SW480 (cell line): Measurements from ENCODE around the gene DLGAP5.

Experiments
- DNase-seq: peaks from one replicate; pipeline ENCODE4 v3.0.0-alpha.2; 2016; ENCODE audit warnings: low spot score

DLGAP5 gene, protein sequence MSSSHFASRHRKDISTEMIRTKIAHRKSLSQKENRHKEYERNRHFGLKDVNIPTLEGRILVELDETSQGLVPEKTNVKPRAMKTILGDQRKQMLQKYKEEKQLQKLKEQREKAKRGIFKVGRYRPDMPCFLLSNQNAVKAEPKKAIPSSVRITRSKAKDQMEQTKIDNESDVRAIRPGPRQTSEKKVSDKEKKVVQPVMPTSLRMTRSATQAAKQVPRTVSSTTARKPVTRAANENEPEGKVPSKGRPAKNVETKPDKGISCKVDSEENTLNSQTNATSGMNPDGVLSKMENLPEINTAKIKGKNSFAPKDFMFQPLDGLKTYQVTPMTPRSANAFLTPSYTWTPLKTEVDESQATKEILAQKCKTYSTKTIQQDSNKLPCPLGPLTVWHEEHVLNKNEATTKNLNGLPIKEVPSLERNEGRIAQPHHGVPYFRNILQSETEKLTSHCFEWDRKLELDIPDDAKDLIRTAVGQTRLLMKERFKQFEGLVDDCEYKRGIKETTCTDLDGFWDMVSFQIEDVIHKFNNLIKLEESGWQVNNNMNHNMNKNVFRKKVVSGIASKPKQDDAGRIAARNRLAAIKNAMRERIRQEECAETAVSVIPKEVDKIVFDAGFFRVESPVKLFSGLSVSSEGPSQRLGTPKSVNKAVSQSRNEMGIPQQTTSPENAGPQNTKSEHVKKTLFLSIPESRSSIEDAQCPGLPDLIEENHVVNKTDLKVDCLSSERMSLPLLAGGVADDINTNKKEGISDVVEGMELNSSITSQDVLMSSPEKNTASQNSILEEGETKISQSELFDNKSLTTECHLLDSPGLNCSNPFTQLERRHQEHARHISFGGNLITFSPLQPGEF

GRCh38 chr14:55191203-55192053, at the start of gene DLGAP5:
Gene DLGAP5, minus strand, starts transcription at chr14:55191585. Its CDS starts 2,406 bp downstream, at chr14:55189179.
- peak; percentile 97 for DNase-seq

DNA sequence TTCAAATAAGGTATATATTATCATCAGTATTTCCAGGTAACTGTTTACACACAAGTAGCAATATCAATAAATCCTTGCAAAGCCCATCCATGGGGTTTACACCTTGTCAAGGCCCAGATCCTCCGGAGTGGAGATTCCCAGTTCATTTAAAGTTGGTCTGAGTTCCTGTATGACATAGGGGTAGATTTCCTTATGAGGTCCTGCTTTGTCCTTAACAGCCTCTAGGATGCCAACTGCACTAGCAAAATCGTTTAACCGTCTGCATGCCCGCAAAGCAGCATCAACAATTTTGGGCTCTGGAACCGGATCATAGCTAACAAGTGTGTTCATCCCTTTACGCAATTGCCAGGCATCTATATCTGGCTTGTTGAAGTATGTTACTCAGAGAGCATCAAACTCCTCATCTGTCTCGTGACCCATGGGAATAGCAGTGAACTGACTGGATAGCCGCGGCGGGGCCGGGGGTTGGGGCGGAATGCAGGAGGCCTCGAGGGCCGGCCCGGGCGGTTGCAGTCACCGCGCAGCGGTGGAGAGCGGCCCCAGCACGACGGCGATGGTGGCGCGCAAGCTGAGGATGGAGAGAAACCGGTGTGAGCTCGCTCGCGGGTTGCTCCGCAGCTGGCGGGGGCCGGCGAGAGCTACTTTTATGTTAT, 49.3 kb upstream of the DLGAP5 start:
- DNase-seq = no peak

DNA sequence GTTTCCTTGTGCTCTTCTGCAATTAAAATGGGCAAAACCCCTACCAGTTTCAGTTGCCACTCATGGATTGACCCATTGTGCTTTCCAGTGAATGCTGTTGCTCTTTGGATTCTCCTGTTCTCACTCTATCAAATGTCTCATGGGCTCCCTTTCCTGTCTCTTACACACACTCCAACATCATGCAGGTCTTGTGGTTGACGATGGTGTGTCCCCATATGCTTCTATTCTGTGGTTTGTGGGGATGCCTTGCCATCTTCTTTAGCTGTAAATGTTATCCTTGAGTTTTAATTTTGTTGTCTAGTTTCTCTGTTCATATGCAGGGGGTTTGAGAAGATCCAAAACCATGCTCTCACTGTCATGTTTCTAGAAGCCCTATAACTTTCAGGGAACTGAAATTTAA, 47.9 kb upstream of the DLGAP5 start:
- DNase-seq = no peak

DNA sequence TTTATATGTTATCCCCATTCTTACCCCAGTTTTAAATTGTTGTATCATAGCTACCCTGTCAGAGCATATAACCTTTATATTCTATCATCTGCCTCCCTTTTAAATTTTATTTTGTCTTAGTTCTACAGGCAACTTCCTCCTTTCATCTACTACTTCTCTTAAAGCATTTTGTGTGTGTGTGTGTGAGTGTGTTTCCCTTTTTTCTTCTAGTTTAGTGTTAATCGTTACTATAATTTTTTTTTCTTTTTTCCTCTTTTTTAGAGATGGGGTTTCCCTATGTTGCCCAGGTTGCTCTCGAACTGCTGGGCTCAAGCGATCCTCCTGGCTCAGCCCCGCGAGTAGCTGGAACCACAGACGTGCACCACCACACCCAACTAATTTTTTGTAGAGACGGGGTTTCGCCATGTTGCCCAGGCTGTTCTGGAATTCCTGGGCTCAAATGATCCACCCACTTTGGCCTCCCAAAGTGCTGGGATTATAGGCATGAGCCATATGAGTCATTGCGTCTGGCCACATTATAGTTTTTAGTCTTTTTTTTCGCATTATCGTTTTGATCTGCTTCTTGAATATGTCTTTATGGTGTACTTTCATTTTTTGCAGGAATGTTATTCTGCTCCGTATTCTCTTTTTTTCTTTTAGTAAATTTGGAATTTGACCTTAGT, 46.8 kb upstream of the DLGAP5 start:
- DNase-seq = no peak

DNA sequence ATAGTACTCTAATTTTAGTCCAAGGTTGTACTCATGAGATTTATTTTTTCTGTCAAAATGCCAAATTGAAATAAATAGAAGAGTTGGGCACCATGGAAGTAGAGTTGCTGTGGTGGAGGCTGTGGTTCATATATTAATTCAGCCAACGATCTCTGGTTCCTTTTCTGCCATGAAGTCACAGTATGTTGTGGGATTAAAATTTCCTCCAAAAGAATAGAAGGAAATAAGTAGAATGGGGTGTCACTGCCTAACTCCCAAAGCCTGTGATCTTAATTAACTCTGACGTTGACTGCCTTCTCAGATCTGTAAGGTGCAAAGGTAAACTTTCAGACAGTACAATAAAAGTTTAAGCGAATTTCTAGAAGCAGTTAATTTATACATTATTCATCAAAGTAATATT, 42.2 kb upstream of the DLGAP5 start:
- DNase-seq = no peak

GRCh38 chr14:55228261-55228660, 36.9 kb upstream of the DLGAP5 start:
- DNase-seq = no peak

DNA sequence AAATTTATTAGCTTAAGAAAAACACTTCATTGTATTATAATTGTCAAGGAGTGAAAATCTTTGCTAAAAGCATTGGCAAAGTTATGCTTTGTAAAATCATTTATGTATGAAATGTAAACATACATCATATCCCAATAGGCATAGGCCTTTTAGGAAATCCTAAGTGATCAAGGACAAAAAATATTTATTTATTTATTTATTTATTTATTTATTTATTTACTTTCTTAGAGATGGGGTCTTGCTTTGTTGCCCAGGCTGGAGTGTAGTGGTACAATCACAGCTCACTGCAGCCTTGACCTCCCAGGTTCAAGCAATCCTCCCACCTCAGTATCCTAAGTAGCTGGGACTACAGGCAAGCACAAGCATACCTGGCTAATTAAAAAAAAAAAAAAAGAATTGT, 32.0 kb upstream of the DLGAP5 start:
- DNase-seq = no peak

DNA sequence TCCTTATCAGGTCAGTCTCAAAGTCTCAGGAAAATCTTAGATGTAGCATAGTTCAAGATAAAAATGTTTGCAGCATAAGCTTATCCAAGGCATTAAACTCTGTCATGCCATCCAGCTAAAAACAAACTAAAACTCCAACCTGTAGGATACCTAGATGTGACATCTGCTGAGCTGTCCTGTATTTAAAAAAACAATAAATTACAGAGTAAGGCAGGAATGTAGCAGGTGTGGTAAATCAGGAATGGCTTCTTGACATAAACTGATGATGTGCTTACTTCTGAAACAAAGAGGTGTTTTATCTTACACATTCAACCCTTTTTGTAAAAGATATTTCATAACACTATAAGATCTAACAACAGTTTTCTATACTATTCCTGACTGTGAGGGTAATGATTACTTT, 30.6 kb upstream of the DLGAP5 start:
- no peak for DNase-seq

- no peak for DNase-seq
These were observed 29.8 kb upstream of the DLGAP5 start for GRCh38 chr14:55221186-55221585.

GRCh38 chr14:55220230-55220629, 28.8 kb upstream of the DLGAP5 start:
- no peak for DNase-seq

GRCh38 chr14:55212634-55213033, 21.2 kb upstream of the DLGAP5 start:
- no peak for DNase-seq

GRCh38 chr14:55207832-55208231, 16.4 kb upstream of the DLGAP5 start:
- DNase-seq = no peak

DNA sequence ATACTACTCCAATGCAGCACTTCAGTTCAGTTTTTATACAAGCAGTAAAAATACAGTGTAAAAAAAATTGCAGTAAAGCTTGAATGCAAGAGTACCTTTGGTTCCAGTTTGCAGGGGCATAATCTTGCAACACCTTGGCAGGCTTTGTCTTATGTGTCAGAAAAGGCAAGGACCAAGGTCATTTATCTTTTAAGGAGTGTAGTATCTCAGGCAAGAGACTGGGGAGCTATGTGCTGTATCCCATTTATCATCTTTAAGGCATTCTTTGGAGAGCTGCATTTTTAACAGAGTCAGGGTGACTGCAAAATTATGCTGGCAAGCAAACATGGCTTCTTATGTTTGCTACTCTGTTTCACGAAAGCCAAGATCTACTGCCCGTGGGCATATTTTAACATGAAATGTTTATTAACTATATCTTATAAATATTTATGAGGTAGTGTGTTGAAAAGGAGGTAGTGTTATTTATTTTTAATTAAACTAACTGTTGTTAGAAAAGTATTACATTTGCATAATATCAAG, 14.8 kb upstream of the DLGAP5 start:
- DNase-seq = no peak

GRCh38 chr14:55201219-55202101, 10.1 kb upstream of the DLGAP5 start:
- DNase-seq = no peak

DNA sequence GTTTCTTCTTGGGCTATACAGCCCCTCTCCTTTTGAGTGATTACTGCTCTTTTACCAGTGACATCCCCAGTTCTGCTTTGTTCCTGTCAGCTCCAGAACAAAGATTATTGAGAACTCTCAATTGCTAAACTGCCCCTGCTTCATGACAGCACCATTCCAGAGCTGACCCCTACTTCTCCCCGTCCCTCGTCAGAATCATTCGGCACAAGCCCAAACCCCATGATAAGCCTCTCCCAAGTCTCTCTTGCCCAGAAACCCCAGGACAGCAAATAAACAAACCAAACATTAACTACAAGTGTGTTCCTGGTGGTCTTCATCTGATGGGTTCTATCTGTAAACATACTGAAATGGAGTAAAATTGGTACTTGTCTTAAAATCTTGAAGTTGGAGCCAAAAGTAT, 9.3 kb upstream of the DLGAP5 start:
- no peak for DNase-seq

DNA sequence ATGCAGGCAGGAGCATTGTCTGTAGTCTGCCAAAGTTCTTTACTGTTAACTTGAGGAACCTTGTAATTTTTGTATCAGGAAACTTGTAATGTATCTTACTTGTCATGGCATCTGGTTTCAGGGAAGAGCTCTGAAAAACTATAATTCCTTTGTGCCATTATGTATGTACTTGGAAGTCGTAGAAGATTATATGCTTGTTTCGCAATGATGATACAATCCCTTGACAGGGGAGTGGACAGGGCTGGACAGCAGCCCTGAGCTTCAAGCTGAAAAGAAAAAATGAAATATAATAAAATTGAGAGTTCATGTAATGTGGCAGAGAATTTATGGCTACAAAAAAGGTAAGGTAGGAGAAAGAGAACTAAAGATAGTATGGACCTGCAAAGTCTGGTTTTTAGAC, 7.4 kb upstream of the DLGAP5 start:
- no peak for DNase-seq

- no peak for DNase-seq
These were observed 3.4 kb upstream of the DLGAP5 start for GRCh38 chr14:55194656-55195355.

DNA sequence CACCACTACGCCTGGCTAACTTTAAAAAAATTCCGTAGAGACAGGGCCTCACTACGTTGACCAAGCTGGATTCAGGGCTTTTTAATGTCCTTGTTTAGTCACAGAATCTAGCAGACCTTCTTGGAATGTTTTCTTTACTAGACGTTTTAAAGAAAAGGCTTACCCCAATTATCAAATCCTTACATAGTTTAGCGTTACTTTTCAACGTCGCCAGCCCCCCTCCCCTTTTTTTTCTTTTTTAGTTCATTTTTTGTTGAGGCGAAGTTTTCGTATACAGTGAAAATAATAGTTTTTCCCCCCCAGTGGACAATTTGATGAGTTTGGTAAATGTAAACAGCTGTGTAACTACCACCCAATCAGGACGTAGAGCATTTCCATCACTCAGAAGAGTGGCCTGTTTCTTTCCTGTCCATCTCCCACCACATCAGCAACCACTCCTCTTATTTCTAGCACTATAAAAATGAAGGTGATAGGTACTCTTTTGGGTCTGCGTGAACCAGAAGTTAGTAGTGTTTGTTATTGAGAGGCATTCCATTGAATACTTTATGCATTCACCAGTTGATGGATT, 753 bp upstream of the DLGAP5 start:
- DNase-seq = no peak

DNA sequence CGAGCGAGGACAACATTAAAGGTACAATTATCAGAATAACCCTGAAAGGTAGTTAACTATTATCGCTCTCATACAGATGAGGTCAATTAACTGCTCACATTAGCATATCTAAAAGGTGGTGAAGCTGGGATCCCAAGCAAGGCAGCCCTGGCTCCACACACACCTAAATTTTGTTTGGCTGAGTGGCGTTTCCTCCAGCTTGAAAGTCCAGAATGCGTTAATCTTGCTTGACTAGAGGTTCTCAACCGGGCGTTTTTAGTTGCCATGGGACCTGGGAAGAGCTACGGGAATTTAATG, 531 bp downstream of the DLGAP5 start:
- no peak for DNase-seq
